NCI-H345 (cell line): ENCODE data around the gene PAGE4.

Experiments used
- DNase-seq: peaks from one replicate; lab custom pipeline; 2025; lab: John Stamatoyannopoulos, UW

Gene PAGE4, protein sequence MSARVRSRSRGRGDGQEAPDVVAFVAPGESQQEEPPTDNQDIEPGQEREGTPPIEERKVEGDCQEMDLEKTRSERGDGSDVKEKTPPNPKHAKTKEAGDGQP

DNA sequence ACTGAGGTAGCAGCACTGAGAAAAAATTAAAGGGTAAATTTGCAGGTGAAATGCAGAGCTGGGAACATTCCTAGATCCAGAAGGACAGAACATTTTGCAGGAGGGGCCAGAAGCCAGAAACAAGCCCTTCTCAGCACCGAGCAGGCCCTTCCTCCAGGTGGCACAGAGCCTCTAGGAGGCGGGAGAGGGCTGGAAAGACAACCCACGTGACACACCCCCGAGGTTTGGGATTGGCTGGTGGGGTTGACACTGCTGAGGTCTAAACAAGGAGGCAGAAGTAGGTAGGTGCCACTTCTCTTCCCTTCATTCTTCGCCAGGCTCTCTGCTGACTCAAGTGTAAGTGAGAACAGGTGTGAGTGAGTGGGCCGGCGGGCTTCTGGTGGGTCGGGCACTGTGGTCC is at the start of gene PAGE4:
Gene PAGE4 (plus strand): TSS at position 288 of the 400 bp plus-strand sequence. CDS start 1,126 bp downstream, outside the sequence.
- DNase-seq: no peak

DNA sequence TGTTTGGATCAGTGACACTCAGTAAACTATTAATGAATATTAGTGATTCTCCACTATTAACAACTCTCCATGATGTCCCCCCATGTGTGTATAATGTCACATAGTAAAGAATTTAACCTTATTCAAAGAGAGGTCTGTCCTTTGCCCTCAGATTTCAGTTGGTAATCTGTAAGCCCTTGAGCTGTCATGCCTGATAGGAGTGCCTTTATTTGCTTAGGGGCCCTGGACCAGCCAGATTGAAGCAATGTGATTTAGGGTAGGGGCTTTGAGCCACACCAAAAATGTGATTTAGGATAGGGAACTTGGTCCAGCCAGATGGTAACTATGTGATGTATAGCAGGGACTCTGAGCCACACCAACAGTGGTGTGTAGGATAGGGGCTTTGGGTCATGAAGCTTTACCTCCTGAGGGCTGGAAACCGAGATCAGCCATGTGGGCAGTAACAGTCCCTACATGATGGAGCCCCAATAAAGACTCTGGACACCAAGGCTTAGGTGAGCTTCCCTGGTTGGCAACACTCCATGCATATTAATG is 44.3 kb upstream of the PAGE4 start:
- no peak for DNase-seq

- no peak for DNase-seq
These were observed 36.7 kb upstream of the PAGE4 start for GRCh38 chrX:49792376-49792775.

GRCh38 chrX:49793686-49794085 is 35.4 kb upstream of the PAGE4 start:
- DNase-seq: no peak

DNA sequence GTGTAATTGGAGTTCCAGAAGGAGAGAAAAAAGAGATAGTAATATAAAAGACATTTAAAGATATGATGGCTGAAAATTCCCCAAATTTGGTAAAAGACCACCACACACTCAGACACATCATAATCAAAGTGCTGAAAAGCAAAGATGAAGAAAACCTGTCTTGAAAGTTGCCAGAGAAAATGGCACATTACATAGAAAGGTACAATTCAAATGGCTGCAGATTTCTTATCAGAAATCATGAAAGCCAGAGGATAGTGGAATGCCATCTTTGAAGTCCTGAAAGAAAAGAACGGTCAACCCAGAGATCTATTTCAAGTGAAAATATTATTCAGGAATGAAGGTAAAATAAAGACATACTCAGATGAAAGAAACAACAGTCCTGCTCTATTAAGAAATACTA is 29.3 kb upstream of the PAGE4 start:
- DNase-seq: no peak

- DNase-seq: no peak
These were observed 19.0 kb upstream of the PAGE4 start for GRCh38 chrX:49809891-49810632.

DNA sequence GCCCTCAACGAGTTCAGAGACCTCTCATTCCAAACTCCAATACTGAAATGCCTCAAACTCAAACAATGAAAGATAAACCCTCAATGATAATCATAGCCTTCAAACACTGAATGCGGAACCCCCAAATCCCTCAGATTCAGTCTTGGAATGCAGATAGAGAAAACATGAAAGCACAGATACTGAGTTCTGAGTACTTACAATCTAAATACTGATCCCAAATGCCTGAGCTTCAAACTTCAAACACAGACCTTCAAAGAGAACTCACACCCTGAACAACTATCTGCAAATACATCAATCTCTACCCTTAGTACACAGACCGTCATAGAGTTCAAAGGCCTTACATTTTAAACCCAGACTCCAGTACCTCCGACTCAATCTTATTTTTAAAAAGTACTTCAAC is 16.9 kb upstream of the PAGE4 start:
- DNase-seq: no peak

GRCh38 chrX:49816435-49816834 is 12.7 kb upstream of the PAGE4 start:
- DNase-seq: no peak

GRCh38 chrX:49838374-49838773 is 9.3 kb downstream of the PAGE4 start:
- DNase-seq: no peak

DNA sequence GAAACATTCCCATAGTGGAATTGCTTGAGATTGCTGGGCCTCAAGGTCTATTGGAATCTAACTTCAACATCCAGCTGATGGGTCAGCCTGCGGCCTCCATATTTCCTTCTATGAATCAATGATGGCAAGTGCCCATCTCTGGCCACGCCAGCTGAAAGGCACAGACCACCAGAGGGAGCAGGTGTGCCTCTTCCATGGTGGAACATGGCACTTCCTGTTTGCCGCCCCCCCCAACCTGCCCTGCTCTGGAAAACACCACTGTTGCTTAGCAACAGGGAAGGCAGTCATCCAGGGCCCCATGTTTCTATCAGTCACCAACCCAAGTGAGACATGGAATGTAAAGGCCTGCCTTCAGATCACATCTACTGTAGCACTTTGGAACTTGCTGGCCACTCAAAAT is 11.6 kb downstream of the PAGE4 start:
- DNase-seq: peak; percentile 84

GRCh38 chrX:49842621-49843020 is 13.5 kb downstream of the PAGE4 start:
- DNase-seq: no peak

DNA sequence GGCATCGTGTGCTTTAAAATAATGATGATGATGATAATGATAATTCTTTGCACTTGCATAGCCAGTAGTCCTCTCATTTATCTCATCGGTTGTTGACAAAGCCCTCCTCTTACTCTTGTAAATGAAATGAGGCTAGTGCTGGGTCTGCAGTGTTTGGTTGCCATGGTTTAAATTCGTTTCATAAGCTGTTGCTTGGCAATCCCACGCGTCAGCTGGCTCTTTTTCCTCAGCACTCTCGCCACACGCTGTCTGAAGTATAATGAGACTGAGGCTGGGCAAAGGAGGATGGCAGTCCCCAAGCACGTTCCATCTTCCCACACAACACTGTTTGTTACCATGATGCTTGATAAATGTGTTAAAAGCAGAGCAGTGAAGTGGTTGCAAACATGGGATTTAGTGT is 15.5 kb downstream of the PAGE4 start:
- peak; percentile 86 for DNase-seq

- DNase-seq: no peak
These were observed 16.7 kb downstream of the PAGE4 start for GRCh38 chrX:49845701-49846403.

DNA sequence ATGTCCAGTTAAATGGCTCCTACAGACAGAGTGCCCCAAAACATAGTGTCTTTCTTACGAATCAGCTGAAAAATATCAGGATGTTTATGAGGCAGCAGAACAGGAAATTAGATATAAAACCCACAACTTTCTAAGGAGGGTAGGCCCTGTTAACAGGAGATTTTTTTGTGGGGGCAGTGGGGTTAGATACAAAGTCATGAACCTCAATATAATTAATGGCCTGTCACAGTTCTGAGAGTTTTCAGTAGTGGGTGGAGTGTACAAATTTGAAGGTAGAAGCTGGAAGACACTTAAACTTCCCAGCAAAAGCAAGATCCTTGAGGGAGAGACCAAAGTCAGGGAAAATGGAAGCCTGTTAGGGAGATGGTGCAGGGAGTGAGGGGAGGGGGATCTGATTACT is 17.4 kb downstream of the PAGE4 start:
- DNase-seq: no peak

DNA sequence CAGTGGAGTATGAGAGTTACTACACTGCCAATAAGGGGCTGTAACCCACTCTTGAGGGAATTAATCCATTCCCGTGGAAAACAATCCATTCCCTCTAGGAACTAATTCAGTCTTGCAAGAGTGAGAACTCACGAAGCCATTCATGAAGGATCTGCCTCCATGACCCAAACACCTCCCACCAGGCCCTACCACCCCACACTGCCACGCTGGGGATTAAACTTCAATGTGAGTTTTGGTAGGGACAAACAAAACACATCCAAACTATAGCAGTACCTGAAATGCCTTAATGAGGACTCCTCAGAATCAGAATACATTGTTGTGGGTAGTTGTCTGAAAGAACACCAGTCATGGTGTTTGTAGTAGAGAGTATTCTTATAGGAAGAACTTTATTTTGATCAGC is 19.2 kb downstream of the PAGE4 start:
- no peak for DNase-seq

GRCh38 chrX:49850028-49850427 is 20.9 kb downstream of the PAGE4 start:
- DNase-seq: no peak

GRCh38 chrX:49853661-49854060 is 24.6 kb downstream of the PAGE4 start:
- DNase-seq: no peak

DNA sequence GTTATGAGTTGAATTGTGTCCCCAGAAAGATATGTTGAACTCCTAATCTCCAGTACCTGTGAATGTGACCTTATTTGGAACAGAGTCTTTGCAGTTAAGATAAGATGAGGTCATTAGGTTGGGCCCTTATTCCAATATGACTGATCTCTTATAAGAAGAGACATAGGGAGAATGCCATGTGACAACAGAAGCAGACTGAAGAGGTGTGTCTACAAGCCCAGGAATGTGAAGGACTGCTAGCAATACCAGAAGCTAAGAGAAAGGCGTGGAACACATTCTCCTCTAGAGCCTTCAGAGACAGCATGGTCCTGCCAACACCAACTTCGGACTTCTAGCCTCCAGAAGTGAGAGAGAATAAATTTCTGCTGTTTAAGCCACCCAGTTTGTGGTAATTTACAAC is 27.7 kb downstream of the PAGE4 start:
- no peak for DNase-seq

- DNase-seq: no peak
These were observed 29.2 kb downstream of the PAGE4 start for GRCh38 chrX:49858341-49858740.

DNA sequence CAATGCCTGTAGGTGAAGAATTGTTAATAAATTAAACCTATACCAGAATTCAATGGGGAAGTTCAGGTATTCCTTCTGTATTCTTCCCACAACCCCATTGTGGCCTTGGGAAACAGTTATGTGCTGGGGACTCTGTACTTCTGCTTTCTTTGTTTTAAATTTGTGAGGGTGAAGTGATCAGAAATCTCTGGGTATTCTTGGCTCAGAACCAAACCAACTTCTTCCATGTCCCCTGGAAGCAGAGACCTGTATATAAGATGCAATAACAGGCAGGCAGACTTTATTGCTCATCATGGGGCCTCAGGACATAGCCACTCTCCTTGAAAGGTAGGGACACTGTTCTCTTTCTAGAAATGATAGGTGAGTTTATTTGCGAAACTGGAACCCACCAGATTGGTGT is 30.4 kb downstream of the PAGE4 start:
- no peak for DNase-seq

GRCh38 chrX:49860867-49861535 is 31.9 kb downstream of the PAGE4 start:
- DNase-seq: no peak

DNA sequence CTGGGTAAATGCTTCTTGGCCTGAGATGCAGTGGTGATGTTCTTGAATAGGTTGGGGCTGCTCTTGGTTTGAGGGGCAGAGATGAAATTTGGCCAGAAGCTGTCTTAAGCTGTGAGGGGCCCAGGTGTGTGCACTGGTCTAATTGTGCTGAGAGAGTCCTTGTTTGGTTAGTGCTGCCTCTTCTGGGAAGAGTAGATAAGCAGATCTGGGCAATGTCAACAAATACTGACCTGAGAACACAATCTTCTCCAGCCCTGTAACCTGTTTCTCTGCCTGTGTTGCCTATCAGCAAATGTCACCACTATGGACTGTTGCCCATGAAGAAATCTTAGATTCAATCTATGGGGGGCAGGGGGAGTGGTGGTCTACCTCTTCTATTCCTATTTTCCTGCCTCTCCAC is 33.0 kb downstream of the PAGE4 start:
- DNase-seq: no peak

DNA sequence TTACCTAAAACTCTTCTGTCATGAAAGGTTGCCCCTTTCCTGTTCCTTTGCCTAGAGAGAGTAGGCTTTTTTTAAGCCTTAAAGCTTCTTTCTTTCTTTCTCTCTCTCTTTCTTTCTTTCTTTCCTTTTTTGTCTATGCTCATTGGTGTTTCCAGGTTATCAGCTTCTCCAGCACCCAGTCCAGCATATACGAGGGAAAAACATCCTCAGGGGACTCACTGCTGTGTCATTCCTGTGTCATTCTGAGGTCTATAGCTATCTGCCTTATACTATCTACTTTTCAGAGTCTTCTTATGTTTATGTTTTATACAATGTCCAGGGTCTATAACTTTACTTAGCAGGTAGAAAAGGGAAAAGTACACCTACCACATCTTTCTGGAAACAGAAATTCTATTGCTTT is 39.6 kb downstream of the PAGE4 start:
- DNase-seq: no peak
